ENCODE data around the gene FAM161B.

The FAM161B gene

DNA sequence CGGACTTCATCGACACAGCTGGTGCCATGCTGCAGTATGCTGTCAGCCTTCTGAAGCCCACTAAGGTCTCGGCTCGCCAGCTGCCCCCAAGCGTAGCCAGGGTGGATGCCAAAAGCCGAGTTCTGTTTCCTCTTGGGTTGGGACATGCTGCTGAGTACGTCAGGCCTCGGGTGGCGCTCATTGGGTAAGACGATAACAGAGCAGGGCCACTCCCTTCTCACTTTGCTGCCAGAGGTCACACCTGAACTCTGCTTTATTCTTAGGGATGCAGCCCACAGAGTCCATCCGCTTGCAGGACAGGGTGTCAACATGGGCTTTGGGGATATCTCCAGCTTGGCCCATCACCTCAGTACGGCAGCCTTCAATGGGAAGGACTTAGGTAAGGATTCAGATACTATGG, 11.3 kb upstream of the FAM161B start:
- no peak for TF ChIP-seq CTCF (IDR thresholded peaks at IDR 0.05)
- no peak for DNase-seq (ENCODE audit: low spot score)
- Histone ChIP-seq H3K4me3 (no peak overlapping the region), H3K27ac (no peak overlapping the region)

DNA sequence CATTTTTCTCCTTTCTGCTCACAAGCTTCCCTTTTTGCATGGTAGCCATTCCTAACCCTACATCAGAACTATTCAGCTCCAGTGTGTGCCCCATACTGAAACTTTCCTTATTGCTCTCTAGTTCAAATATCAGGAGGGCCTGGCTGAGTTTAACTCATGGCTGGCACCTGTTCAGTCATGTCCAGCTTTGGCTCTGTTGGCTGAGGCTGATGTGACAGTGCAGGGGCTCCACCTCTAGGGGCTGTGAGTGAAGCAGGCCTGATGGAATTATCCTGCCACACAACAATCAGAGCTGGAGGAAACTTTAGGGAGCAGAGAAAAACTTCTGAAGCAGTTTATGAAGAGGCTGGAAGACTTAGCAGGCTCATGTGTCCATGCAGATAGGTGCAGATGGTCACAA, 8.7 kb upstream of the FAM161B start:
- Histone ChIP-seq H3K27ac (no peak overlapping the region), H3K4me3 (no peak overlapping the region)
- DNase-seq (ENCODE audit: low spot score): no peak
- TF ChIP-seq CTCF (IDR thresholded peaks at IDR 0.05): no peak

DNA sequence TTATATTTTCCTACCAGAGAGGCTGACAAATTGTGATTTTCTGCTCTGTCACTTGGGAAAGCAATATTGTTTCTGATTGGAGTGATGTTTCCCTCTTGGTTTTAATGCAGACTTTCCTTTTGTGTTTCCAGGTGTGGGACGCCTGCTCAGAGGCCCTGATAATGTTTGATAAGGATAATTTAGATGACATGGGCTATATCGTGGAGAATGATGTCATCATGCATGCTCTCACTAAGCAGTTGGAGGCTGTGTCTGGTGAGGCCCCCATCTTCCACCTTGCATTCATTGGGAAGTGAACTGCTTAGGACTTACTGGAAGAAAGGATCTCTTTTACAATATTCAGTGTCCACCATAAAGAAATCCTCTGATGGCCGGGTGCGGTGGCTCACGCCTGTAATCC, 5.8 kb upstream of the FAM161B start:
- TF ChIP-seq CTCF (IDR thresholded peaks at IDR 0.05): no peak
- Histone ChIP-seq H3K27ac (no peak overlapping the region), H3K4me3 (no peak overlapping the region)
- DNase-seq (ENCODE audit: low spot score): no peak

DNA sequence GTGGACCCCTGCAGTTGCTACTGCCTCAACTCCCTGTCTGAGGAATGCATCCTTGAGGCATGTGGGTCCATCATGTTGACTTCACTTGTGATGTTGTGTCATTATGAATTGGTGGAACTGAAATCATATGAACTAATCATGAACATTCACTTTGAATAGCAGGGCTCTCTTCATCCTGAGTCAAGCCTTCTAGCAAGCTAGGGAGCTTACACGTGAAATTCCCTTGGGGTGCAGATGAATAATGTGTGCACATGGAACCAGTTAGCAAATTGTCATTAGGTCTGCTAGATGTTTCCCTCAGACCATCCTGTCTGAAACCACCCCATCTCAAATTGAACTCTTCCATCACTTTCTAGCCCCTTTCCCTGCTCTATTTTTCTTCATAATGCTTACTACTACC, 3.8 kb upstream of the FAM161B start:
- H3K27ac ChIP-seq: no peak overlapping the region
- no peak for DNase-seq (ENCODE audit: low spot score)
- no peak for TF ChIP-seq CTCF (IDR thresholded peaks at IDR 0.05)
- H3K4me3 ChIP-seq: no peak overlapping the region

GRCh38 chr14:73945159-73945670, 4.7 kb downstream of the FAM161B start:
- no peak overlapping the region for H3K27ac ChIP-seq
- TF ChIP-seq CTCF (IDR thresholded peaks at IDR 0.05): no peak
- DNase-seq (ENCODE audit: low spot score): no peak
- H3K4me3 ChIP-seq: no peak overlapping the region

GRCh38 chr14:73944432-73945158, 5.3 kb downstream of the FAM161B start:
- TF ChIP-seq CTCF (IDR thresholded peaks at IDR 0.05): no peak
- Histone ChIP-seq H3K27ac (no peak overlapping the region), H3K4me3 (no peak overlapping the region)
- DNase-seq (ENCODE audit: low spot score): no peak

- no peak for TF ChIP-seq CTCF (IDR thresholded peaks at IDR 0.05)
- peak overlapping the region in 1 of 2 donors; percentile 59 for H3K27ac ChIP-seq
- no peak for DNase-seq (ENCODE audit: low spot score)
- no peak overlapping the region for H3K4me3 ChIP-seq
Observed at GRCh38 chr14:73943083-73943482, 6.8 kb downstream of the FAM161B start.

Data from coronary artery (tissue), 2 donors.